ENCODE measurements around the gene BIK. TPM values are rescaled to one million over a fixed set of nuclear protein-coding genes. Genes with fewer than 3 reads are reported as not detected.

The BIK gene
- total RNA-seq, 2 experiments from 2014 or later: 1.4 to 1.9 TPM

DNA sequence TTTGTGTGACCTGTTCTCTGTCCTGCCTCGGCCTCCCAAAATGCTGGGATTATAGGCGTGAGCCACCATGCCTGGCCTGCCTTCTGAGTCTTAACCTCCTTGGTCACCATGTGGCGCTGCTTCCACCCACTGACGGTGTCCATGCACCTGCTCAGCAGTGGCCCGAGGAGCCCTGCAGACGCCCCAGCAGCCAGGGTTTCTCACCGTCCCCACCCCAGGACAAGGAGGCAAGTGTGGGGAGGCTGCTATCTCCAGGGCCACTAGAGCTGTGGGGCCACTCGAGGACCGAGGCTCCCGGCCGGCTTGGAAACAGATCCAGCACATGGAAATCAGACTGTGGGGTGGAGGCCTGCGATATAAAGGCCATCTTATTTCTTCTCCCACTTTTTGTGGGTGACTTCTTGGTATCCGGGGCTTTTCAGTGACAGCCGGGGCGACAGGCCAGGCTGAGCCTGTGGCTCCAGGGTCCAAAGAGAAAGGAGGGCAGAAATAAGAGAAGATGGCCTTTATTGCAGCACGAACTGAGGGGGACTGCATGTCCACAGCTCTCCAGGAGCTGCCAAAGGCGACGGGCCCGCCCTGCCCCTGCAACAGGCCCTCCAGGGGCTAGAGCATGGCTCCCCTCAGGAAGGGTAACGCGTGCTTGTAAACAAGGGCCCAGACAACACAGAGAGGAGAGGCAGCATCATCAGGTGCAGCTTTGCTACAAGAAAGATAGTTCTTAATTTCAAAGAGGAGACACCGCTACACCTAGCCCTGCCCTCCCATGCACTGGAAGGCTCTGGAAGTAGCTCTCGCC lies 55.8 kb downstream of the BIK start:
- Mint-ChIP-seq H3K36me3 (ENCODE audit: low read depth) (peaks cover 16% of the 10 kb centered on the region), H3K4me3 (no peak overlapping the region), H3K4me1 (no peaks in the 10 kb centered on the region), H3K27ac (no peak overlapping the region), H3K27me3 (no peaks in the 10 kb centered on the region), H3K9me3 (ENCODE audit: low read depth) (no peaks in the 10 kb centered on the region)
- ATAC-seq: no peak
- DNase-seq: no peak
- intact Hi-C loops (cut with DNase I, micrococcal nuclease): no loop called here
- ChIA-PET POLR2A (no interaction called here), CTCF (no interaction called here)

DNA sequence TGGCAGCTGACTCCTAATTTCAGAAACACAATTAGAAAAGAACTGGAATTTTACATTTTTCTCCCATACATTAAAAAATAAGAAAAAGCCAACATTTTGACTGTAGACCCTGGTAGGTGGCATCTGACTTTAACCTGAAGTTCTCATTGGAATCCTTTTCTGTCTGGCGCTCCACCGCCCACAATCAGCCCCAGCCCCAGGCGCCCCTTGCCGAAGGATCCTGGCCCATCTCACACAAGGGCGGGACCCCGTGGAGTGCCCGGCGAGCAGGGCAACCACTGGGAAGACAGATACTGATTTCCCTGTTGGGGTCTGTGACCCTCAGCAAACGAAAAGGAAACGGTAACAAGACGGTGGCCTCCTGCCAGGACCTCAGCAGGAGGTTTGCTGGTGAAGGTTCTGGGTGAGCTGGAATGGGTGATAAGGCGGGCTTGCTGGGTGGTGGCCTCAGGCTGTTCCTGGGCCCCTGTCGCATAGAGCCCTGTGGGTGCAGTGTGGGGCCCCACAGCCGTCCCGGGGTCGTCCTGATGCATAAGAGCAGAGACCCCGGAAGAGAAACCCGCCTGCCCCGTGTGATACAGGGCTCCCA lies 56.5 kb downstream of the BIK start:
- peaks cover 17% of the 10 kb centered on the region for H3K36me3 Mint-ChIP-seq (ENCODE audit: low read depth)
- no peak overlapping the region for H3K4me3 Mint-ChIP-seq
- no peaks in the 10 kb centered on the region for H3K4me1 Mint-ChIP-seq
- no peaks in the 10 kb centered on the region for H3K9me3 Mint-ChIP-seq (ENCODE audit: low read depth)
- ATAC-seq (no peak), DNase-seq (no peak)
- intact Hi-C loops (cut with DNase I, micrococcal nuclease): no loop called here
- ChIA-PET POLR2A (no interaction called here), CTCF (no interaction called here)
- no peaks in the 10 kb centered on the region for H3K27me3 Mint-ChIP-seq
- H3K27ac Mint-ChIP-seq: no peak overlapping the region

DNA sequence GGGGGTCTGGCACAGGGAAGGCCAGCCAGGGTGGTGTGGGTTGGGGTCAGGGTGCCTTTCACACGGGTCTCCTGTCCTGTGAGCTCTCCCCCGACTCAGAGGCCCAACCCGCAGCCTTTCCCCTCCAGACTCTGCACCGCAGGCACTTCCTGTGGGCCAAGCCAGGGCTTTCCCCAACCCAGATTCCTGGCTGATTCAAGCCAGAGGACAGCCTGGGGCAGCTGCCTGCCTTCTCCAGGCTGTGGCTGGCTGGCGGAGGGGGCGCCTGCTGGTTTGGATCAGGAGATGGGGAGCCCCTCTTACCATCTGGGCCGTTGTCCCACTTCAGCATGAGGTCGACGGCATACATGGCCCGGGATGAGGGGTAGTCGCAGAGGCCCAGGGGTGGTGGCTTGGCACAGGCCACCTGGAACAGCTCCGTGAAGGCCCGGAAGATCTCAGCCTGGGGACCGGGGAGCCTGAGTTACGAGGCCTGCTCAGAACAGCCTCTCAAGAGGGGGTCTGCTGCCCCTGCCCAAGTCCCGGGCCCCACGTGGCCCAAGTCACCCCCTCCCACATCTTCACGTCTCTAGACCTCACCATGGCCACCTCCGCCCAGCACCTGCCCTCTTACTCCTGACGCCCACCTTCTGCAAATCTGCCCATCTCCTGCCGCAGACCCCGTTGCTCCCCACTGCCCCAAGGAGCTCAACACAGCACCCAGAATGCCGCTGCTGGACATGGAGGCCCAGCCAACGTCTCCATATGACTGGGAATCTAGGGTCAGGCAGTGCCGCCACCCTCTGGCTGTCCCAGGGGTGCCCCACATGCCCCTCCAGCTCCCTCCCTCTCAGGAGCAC lies 58.1 kb downstream of the BIK start:
- DNase-seq: no peak
- H3K4me1 Mint-ChIP-seq: no peaks in the 10 kb centered on the region
- no peak overlapping the region for H3K27ac Mint-ChIP-seq
- ATAC-seq: no peak
- POLR2A ChIA-PET: no interaction called here
- no peaks in the 10 kb centered on the region for H3K27me3 Mint-ChIP-seq
- H3K36me3 Mint-ChIP-seq (ENCODE audit: low read depth): peaks cover 28% of the 10 kb centered on the region
- intact Hi-C loops (cut with DNase I, micrococcal nuclease): no loop called here
- no peaks in the 10 kb centered on the region for H3K9me3 Mint-ChIP-seq (ENCODE audit: low read depth)
- CTCF ChIA-PET: no interaction called here
- H3K4me3 Mint-ChIP-seq: no peak overlapping the region

DNA sequence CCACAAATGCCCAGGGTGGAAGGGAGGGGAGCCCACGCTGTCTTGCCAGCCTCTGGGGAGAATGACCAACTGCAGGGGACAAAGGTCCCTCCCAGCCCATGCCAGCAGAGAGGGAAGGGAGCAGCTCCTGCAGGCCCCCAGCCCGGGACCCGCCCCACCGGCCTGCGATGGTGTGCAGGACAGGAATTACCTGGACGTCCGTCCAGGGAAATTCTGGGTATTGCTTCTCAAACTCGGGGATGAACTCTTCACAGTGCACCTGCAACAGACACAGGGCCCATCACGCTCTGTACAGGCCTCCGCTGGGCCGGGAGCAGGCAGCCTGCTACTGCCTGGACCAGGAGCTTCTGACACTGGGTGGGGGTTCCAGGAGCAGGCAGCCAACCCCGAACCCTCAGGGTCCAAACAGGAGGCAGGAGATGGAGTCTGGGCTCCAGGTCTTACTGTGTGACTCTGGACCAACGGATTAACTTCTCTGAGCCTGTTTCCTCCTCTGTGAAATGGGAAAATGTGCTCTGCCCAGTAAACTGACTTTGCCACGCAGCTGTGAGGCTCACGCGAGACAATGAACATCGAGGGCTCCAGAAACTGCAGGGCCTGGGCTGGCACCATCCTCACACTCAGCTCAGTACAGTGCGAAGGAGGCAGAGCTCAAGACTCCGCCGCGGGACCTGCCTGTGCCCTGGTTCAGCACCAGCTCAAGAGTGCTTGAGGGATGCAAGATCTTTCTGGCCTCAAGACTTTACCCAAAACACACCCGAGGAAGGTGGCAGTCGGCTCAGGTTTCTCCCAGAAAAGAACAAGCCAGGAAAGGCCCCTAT lies 59.0 kb downstream of the BIK start:
- no peak overlapping the region for H3K4me3 Mint-ChIP-seq
- H3K27ac Mint-ChIP-seq: no peak overlapping the region
- intact Hi-C loops (cut with DNase I, micrococcal nuclease): no loop called here
- H3K9me3 Mint-ChIP-seq (ENCODE audit: low read depth): no peaks in the 10 kb centered on the region
- no peaks in the 10 kb centered on the region for H3K4me1 Mint-ChIP-seq
- ChIA-PET POLR2A (no interaction called here), CTCF (no interaction called here)
- H3K36me3 Mint-ChIP-seq (ENCODE audit: low read depth): peaks cover 28% of the 10 kb centered on the region
- DNase-seq: no peak
- no peaks in the 10 kb centered on the region for H3K27me3 Mint-ChIP-seq
- ATAC-seq: no peak

DNA sequence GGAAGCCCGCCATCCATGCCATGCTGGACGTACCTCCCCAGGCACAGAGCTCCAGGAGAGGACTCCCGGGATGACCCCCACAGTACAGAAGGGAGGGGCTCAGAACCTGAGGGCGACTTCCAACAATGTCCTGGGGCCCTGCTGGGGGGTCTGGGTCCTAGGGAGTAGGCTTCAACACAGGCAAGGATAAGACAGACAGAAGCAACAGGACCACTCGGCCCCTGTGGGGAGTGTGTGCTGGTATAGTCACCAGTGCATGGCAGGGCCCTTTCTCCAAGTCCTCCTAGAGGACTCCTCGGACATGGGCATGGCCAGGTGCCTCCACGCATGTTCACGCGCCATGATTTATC lies 59.6 kb downstream of the BIK start:
- no peaks in the 10 kb centered on the region for H3K27me3 Mint-ChIP-seq
- no peaks in the 10 kb centered on the region for H3K9me3 Mint-ChIP-seq (ENCODE audit: low read depth)
- peaks cover 28% of the 10 kb centered on the region for H3K36me3 Mint-ChIP-seq (ENCODE audit: low read depth)
- no peak for DNase-seq
- H3K4me3 Mint-ChIP-seq: no peak overlapping the region
- ChIA-PET CTCF (no interaction called here), POLR2A (no interaction called here)
- intact Hi-C loops (cut with DNase I, micrococcal nuclease): no loop called here
- no peak for ATAC-seq
- H3K27ac Mint-ChIP-seq: no peak overlapping the region
- no peaks in the 10 kb centered on the region for H3K4me1 Mint-ChIP-seq

DNA sequence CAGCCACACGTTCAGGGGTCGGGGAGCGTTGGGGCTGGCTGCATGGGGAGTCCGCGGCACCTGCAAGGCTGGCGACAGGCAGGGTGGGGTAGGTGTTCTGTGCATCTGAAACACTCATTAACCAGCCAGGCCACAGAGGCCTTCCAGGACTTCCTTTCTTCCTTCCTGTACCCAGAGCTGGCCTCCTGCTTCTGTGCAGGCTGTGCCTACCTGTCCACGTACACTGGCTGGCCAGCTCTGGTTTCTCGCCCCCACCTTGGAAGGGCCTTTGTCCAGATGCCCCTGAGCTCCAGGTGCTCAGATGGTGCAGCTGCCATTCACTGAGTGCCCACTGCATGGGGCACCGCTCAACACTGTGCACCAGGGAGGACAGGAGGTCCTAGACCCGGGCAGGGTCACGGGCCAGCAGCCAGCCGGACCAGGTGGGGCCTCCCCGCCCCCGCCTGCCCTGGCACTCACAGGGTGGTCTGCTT lies 60.5 kb downstream of the BIK start:
- no peaks in the 10 kb centered on the region for H3K27me3 Mint-ChIP-seq
- H3K9me3 Mint-ChIP-seq (ENCODE audit: low read depth): no peaks in the 10 kb centered on the region
- no peaks in the 10 kb centered on the region for H3K4me1 Mint-ChIP-seq
- DNase-seq (no peak), ATAC-seq (no peak)
- ChIA-PET CTCF (no interaction called here), POLR2A (no interaction called here)
- H3K4me3 Mint-ChIP-seq: no peak overlapping the region
- intact Hi-C loops (cut with DNase I, micrococcal nuclease): no loop called here
- H3K36me3 Mint-ChIP-seq (ENCODE audit: low read depth): peaks cover 29% of the 10 kb centered on the region
- H3K27ac Mint-ChIP-seq: no peak overlapping the region

DNA sequence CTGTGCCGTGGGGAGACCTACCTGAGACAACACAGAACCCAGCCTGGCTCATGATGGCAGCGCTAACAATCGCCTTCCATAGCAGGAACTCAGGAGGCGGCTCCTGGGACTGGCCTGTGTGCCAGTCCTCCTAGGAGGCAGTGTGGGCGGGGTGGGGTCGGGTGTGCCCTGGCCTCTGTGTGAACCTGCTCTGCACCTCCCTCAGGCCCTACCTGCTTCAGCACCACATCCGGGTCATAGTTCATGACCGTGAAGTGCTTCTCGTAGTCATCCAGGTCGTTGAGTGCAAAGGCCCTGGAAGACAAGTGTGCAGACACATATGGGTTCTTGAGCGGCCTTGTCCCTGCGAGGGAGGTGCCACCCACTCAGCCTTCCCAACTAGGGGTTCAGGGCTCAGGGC lies 61.1 kb downstream of the BIK start:
- no peaks in the 10 kb centered on the region for H3K27me3 Mint-ChIP-seq
- POLR2A ChIA-PET: no interaction called here

DNA sequence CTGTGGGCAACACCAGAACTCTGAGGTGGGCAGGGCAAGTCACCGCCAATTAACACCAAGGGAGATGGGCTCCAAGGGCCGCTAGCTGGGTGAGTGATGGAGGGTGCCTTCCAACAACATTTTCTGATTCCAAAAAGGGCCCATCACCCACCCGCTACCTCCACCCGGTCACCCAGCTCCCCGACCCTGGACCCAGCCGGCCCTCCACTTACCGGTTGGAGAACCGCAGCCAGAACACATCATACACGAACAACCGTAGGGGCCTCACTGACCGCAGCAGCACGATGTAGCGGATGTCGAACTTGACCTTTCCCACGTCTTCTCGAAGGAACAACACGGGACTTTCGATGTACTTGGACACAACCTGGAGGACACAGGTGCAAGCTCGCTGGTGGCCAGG lies 61.6 kb downstream of the BIK start:
- no peak overlapping the region for H3K27ac Mint-ChIP-seq

More for the DNA sequence above, 61.1 kb downstream of the BIK start:
- Mint-ChIP-seq H3K4me1 (no peaks in the 10 kb centered on the region), H3K4me3 (no peak overlapping the region), H3K9me3 (ENCODE audit: low read depth) (no peaks in the 10 kb centered on the region), H3K36me3 (ENCODE audit: low read depth) (peaks cover 33% of the 10 kb centered on the region), H3K27ac (no peak overlapping the region)
- CTCF ChIA-PET: no interaction called here
- intact Hi-C loops (cut with DNase I, micrococcal nuclease): no loop called here
- DNase-seq (no peak), ATAC-seq (no peak)

DNA sequence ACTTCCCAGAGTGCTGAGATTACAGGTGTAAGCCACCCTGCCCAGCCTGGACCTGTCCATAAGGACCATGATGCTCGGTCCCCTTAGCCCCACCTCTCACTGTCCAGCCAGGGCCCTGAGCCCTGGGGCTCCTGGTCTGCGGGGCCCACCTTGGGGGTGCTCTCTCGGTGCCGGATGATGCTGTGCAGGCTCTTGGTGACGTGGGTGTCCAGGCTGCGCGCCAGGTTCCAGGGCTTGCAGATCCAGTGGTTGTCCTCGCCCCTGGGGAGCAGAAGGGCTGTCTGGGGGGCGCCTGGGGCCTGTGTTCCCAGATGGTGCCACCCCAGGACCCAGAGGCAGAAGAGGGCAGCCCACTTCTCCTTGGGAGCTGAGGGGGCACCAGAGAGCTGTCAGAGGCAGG lies 63.0 kb downstream of the BIK start:
- POLR2A ChIA-PET: no interaction called here
- no peak overlapping the region for H3K4me3 Mint-ChIP-seq
- DNase-seq: no peak
- no peak overlapping the region for H3K27ac Mint-ChIP-seq
- no peak for ATAC-seq
- no peaks in the 10 kb centered on the region for H3K9me3 Mint-ChIP-seq (ENCODE audit: low read depth)
- CTCF ChIA-PET: interaction anchor here (0.6 kb wide), 1 partner anchor 74 kb away, joined by 3 read pairs; no protein-coding TSS in a partner anchor
- peaks cover 41% of the 10 kb centered on the region for H3K36me3 Mint-ChIP-seq (ENCODE audit: low read depth)
- intact Hi-C loops (cut with DNase I, micrococcal nuclease): no loop called here
- H3K4me1 Mint-ChIP-seq: no peaks in the 10 kb centered on the region
- H3K27me3 Mint-ChIP-seq: no peaks in the 10 kb centered on the region

More for the DNA sequence above, 61.6 kb downstream of the BIK start:
- Mint-ChIP-seq H3K4me1 (no peaks in the 10 kb centered on the region), H3K9me3 (ENCODE audit: low read depth) (no peaks in the 10 kb centered on the region), H3K36me3 (ENCODE audit: low read depth) (peaks cover 33% of the 10 kb centered on the region), H3K4me3 (no peak overlapping the region), H3K27me3 (no peaks in the 10 kb centered on the region)
- intact Hi-C loops (cut with DNase I, micrococcal nuclease): no loop called here
- CTCF ChIA-PET: interaction anchor here (0.5 kb wide), 1 partner anchor 34 kb away, joined by 3 read pairs; no protein-coding TSS in a partner anchor
- POLR2A ChIA-PET: no interaction called here
- ATAC-seq (no peak), DNase-seq (no peak)

DNA sequence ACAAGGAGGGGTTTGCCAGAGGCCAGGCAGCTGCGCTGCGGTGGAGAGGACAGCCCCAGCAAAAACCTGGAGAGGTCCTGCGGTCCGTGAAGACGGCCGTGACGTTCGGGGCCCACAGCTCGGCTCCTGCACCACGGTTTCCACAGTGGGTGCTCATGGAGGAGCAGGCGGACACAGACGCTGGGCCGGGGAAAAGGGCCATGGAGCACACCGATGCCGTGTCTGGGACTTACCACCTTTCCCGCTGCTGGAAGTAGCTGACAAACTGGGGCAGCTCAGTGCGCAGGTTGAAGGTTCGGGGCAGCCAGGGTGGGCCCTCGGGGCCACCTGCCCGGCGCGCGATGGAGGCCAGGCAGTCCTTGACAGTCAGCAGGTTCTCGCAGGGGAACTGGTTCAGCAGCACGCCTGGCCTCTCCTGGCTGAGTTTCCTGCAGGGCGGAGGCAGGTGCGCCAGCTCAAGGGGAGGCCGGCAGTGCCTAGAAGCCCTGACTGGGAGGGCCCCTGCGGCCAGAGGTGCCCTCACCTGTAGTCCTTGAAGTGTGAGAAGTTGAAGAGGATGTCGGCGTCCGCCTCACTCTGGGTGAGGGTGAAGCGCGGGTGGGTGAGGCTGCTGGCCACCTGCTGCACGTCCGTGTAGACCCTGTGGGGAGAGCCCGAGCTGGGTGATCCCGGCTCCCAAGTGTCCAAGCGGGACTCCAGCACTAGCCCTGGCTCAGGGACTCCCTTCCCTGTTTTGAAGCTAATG lies 63.6 kb downstream of the BIK start:
- no peak overlapping the region for H3K27ac Mint-ChIP-seq
- ChIA-PET POLR2A (no interaction called here), CTCF (interaction anchor here (0.6 kb wide), 1 partner anchor 75 kb away, joined by 3 read pairs; no protein-coding TSS in a partner anchor)
- no peaks in the 10 kb centered on the region for H3K4me1 Mint-ChIP-seq
- peaks cover 44% of the 10 kb centered on the region for H3K36me3 Mint-ChIP-seq (ENCODE audit: low read depth)
- H3K9me3 Mint-ChIP-seq (ENCODE audit: low read depth): no peaks in the 10 kb centered on the region
- DNase-seq (no peak), ATAC-seq (no peak)
- H3K27me3 Mint-ChIP-seq: no peaks in the 10 kb centered on the region
- intact Hi-C loops (cut with DNase I, micrococcal nuclease): no loop called here
- no peak overlapping the region for H3K4me3 Mint-ChIP-seq
